ENCODE data around the gene PDE4B.
A peak's percentile ranks its signal among the peaks of the same experiment; 100 is the strongest.

The PDE4B gene

DNA sequence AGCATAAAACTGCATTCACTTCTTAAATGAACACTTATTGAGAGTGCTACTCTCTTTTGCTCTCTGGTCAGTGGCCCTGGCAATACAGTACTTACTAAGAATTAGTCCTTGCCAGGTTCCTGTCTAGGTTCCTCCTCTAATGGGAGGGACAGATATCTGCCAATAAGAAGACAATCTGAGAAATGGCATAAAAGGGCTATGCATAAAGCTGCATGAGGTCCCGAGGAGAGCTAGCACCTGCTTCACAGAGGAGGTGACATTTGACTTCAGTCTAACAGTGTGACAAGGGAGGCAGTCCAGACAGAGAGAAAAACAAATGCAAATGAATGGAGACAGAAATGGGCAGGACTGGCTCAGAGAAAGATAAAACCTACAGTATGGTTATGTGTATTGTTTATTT, 384.1 kb downstream of the PDE4B start:
- TF ChIP-seq, protein P1, sequence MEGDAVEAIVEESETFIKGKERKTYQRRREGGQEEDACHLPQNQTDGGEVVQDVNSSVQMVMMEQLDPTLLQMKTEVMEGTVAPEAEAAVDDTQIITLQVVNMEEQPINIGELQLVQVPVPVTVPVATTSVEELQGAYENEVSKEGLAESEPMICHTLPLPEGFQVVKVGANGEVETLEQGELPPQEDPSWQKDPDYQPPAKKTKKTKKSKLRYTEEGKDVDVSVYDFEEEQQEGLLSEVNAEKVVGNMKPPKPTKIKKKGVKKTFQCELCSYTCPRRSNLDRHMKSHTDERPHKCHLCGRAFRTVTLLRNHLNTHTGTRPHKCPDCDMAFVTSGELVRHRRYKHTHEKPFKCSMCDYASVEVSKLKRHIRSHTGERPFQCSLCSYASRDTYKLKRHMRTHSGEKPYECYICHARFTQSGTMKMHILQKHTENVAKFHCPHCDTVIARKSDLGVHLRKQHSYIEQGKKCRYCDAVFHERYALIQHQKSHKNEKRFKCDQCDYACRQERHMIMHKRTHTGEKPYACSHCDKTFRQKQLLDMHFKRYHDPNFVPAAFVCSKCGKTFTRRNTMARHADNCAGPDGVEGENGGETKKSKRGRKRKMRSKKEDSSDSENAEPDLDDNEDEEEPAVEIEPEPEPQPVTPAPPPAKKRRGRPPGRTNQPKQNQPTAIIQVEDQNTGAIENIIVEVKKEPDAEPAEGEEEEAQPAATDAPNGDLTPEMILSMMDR (conservative IDR thresholded peaks at IDR 0.05), result no peak

DNA sequence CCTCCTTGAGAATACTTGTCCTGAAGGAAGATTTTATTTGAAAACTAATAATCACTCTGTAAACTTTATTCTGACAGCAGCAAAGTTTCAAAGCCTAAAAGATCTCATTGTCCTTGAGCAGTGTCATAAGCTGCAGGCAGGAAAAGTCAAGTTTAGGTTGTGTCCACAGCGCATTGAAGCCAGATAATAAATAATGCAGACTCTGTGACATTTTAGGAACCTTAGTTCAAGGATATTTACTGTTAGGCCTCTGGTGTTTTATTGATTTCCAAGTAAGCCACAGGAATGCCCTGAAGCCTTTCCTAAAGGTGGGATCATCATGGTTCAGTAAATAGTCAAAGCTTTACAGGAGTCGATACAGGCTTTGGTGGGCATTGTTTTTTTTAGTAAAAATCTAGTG, 384.8 kb downstream of the PDE4B start:
- TF ChIP-seq, protein P1 (conservative IDR thresholded peaks at IDR 0.05), result no peak
- H3K27ac ChIP-seq, result peak overlapping the region; percentile 13; the same call in 1 of the 2 replicates

More for the DNA sequence above, 384.1 kb downstream of the PDE4B start:
- peak overlapping the region; percentile 13; the same call in 1 of the 2 replicates for H3K27ac ChIP-seq

DNA sequence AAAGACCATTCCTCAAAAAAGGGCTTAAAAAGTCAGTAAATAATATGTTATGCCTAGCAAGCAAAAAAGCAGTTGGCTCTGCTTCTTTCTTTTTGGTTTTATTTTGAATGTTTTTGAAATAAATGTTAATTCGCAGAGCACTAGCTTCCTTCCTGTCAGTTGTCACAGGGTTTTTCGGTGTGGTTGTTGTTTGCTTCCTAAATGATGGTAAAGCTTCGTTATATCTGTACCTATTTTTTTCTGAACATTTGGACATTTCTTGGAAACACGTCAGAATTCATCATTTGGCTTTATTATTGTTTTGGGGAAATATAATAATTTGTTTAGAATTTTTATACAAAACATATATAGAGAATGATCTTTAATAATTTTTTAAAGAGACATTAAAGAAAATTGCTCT, 389.3 kb downstream of the PDE4B start:
- TF ChIP-seq, protein P1 (conservative IDR thresholded peaks at IDR 0.05), result no peak
- no peak overlapping the region for H3K27ac ChIP-seq

DNA sequence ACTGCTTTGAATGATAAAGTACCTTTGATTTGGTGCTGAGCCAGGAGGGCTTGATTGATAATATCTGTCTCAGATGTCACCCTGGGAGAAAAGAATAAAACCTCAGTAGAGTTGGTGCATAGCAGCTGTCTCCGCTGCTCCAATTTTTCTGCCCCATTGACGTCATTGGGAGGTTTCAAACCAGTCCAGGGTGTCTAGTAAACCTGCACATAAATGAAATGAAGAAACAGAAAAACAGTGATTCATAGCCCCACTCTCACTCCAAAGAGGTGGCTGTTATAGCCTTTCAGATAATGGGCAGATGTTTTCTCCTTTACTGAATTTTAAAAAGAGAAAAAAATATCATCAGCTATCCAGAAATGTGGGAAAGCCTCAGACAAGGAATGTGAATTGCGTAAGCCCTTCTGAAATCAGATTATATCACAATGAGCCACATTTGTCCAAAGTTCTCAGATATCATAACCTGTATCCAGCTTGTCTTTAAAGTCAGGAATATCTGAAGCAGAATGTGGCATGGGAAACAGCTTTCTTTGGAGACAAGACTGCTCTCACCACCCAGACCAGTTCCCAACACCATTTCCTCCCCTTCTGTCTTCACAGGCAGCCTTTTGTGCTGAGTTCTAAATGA, 390.0 kb downstream of the PDE4B start:
- no peak overlapping the region for H3K27ac ChIP-seq
- TF ChIP-seq, protein P1 (conservative IDR thresholded peaks at IDR 0.05), result no peak

DNA sequence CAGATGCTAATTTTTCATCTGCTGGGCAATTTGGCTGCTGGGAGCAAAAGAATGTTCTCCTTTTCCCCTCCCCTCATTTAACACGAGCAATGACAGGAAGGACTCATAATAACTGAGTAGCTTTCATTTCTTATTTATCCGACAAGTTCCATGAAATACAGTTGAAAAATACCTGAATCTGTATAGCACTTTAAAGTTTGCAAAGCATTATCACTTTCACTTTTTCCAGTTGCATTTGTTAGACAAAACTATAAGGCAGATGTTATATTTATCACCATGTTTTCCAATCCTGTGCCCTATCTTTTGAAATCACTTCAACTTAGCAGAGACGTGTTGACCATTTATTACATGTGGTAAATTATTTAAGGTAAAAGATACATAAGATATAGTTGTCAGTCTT, 390.7 kb downstream of the PDE4B start:
- H3K27ac ChIP-seq, result no peak overlapping the region
- TF ChIP-seq, protein P1 (conservative IDR thresholded peaks at IDR 0.05), result no peak

DNA sequence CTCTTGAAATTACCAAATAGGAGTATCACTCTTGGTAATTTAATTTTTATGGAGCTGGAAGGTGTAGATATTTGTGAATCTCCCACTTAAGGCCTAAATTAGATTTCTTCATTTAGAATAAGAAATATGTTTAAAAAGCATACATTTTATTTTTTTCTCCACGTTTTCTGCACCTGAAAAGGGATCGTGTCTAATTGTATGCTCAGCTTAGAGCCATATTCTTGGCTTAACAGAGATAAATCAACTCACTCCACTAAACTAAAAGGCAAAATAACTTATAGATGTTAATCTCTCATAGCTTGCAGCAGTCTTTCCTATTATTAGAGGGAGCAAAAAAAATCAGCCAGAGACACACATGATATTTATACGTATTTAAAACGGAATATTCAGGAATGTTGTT, 404.4 kb downstream of the PDE4B start:
- H3K27ac ChIP-seq, result no peak overlapping the region
- TF ChIP-seq, protein P1 (conservative IDR thresholded peaks at IDR 0.05), result no peak

DNA sequence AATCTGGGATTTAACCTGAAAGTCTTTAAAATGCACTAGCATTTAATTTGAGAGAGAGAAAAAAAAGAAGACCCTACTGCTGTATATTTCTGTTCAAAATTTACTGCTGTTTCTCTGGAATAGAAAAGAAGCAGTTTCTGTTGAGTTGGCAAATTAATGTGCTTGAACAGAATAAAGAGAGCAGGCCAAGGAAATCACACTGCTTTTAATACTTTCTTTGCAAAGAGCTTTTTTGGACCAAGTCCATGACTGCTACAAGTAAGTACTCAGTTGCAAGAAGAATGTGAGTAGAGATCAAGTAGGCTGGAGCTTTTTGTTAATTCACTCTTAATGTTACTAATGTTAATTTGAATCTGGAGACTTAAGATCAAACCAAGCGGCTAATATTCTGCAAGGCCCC, 405.1 kb downstream of the PDE4B start:
- TF ChIP-seq, protein P1 (conservative IDR thresholded peaks at IDR 0.05), result no peak
- no peak overlapping the region for H3K27ac ChIP-seq

All from VCaP (cell line).